SU-DHL-6 (cell line): Measurements from ENCODE around the gene MAP3K10.

Experiments used
- H2AFZ ChIP-seq: fragments of 200-600 bp; sonication (generic); 2 replicates; pipeline ENCODE4 v1.6.1; 2014; ENCODE audit warnings: low read depth, mild to moderate bottlenecking, moderate library complexity, mixed read lengths, antibody characterized with exemption, low read length; ENCODE audit not compliant: severe bottlenecking
- H3F3A ChIP-seq: fragments of 200-600 bp; shearing (Covaris generic); 2 replicates; pipeline ENCODE4 v1.6.0; 2016; ENCODE audit warnings: antibody characterized with exemption, mild to moderate bottlenecking; ENCODE audit not compliant: insufficient read depth
- H3K27ac ChIP-seq: fragments of 200-600 bp; sonication (generic); 2 replicates; pipeline ENCODE4 v1.5.1; 2016; ENCODE audit warnings: low read depth, mild to moderate bottlenecking, low read length, moderate library complexity, mixed read lengths
- H3K27me3 ChIP-seq: fragments of 200-600 bp; sonication (generic), shearing (Covaris generic); 2 replicates; pipeline ENCODE4 v1.6.0; 2014; ENCODE audit warnings: mild to moderate bottlenecking, low read length
- H3K36me3 ChIP-seq: fragments of 200-600 bp; sonication (generic); 2 replicates; pipeline ENCODE4 v1.6.1; 2014; ENCODE audit warnings: mild to moderate bottlenecking, low read length, mixed read lengths
- H3K4me2 ChIP-seq: fragments of 300-600, 200-600 bp; shearing (Covaris generic), sonication (generic); 2 replicates; pipeline ENCODE4 v1.6.0; 2014; ENCODE audit warnings: low read length, low read depth, mild to moderate bottlenecking; ENCODE audit not compliant: poor library complexity, severe bottlenecking
- H3K4me3 ChIP-seq: fragments of 200-600 bp; sonication (generic); 2 replicates; pipeline ENCODE4 v1.5.1; 2014; ENCODE audit warnings: antibody characterized with exemption, low read length, mild to moderate bottlenecking, mixed read lengths; ENCODE audit not compliant: insufficient read depth, poor library complexity, severe bottlenecking
- H3K79me2 ChIP-seq: fragments of 200-600 bp; sonication (generic); 2 replicates; pipeline ENCODE4 v1.6.1; 2014; ENCODE audit warnings: mild to moderate bottlenecking, low read length, moderate library complexity; ENCODE audit not compliant: insufficient read depth
- H3K9ac ChIP-seq: fragments of 200-600 bp; sonication (generic); 2 replicates; pipeline ENCODE4 v1.7.0; 2014; ENCODE audit warnings: mild to moderate bottlenecking, low read length
- H3K9me2 ChIP-seq: fragments of 200-600 bp; sonication (generic); replicated peaks from 2 replicates; pipeline ENCODE4 v1.6.1; 2014; ENCODE audit warnings: low read length; ENCODE audit not compliant: insufficient read depth
- H3K9me3 ChIP-seq: fragments of 200-600 bp; sonication (generic); 2 replicates; pipeline ENCODE4 v1.6.1; 2014; ENCODE audit warnings: low read length, mixed read lengths; ENCODE audit not compliant: insufficient read depth
- H4K20me1 ChIP-seq: fragments of 200-600 bp; sonication (generic); 2 replicates; pipeline ENCODE4 v1.6.1; 2014; ENCODE audit warnings: low read depth, mild to moderate bottlenecking, antibody characterized with exemption, low read length, moderate library complexity, mixed read lengths
- CTCF ChIP-seq: fragments of 200-600 bp; sonication (generic); IDR thresholded peaks from one replicate; pipeline ENCODE4 v1.5.1; 2017; ENCODE audit warnings: antibody characterized with exemption, mild to moderate bottlenecking, low read length, moderate library complexity; ENCODE audit not compliant: insufficient read depth, poor library complexity, severe bottlenecking
- EZH2phosphoT487 ChIP-seq: fragments of 200-600 bp; sonication (generic), shearing (Covaris generic); conservative IDR thresholded peaks from 2 replicates; pipeline ENCODE4 v1.6.1; 2018; ENCODE audit warnings: mild to moderate bottlenecking, antibody characterized with exemption, low read length, moderate library complexity, mixed read lengths

The MAP3K10 gene

GRCh38 chr19:40242480-40242879 lies 51.3 kb downstream of the MAP3K10 start:
- no peaks in the 10 kb centered on the region for H4K20me1 ChIP-seq
- no peaks in the 10 kb centered on the region for H3K9me3 ChIP-seq
- H3K9me2 ChIP-seq: no peaks in the 10 kb centered on the region
- H3K27me3 ChIP-seq: no peaks in the 10 kb centered on the region
- no peak for TF ChIP-seq CTCF
- no peak for TF ChIP-seq EZH2phosphoT487
- no peak overlapping the region for H2AFZ ChIP-seq
- H3K4me2 ChIP-seq: no peak overlapping the region
- H3F3A ChIP-seq: no peaks in the 10 kb centered on the region
- H3K36me3 ChIP-seq: no peaks in the 10 kb centered on the region
- peaks cover 4% of the 10 kb centered on the region; the same call in 1 of the 2 replicates for H3K79me2 ChIP-seq
- no peak overlapping the region for H3K27ac ChIP-seq
- no peak overlapping the region for H3K9ac ChIP-seq
- H3K4me3 ChIP-seq: no peak overlapping the region

- H3K4me2 ChIP-seq: no peak overlapping the region
- no peaks in the 10 kb centered on the region for H3K9me3 ChIP-seq
- no peaks in the 10 kb centered on the region for H3K36me3 ChIP-seq
- no peaks in the 10 kb centered on the region for H3K27me3 ChIP-seq
- no peaks in the 10 kb centered on the region for H3F3A ChIP-seq
- no peak overlapping the region for H3K27ac ChIP-seq
- H4K20me1 ChIP-seq: no peaks in the 10 kb centered on the region
- TF ChIP-seq EZH2phosphoT487 (no peak), CTCF (no peak)
- no peak overlapping the region for H3K9ac ChIP-seq
- H3K4me3 ChIP-seq: no peak overlapping the region
- H3K79me2 ChIP-seq: peaks cover 4% of the 10 kb centered on the region; the same call in 1 of the 2 replicates
- no peaks in the 10 kb centered on the region for H3K9me2 ChIP-seq
- no peak overlapping the region for H2AFZ ChIP-seq
These were observed 52.0 kb downstream of the MAP3K10 start for GRCh38 chr19:40243181-40243580.

- H2AFZ ChIP-seq: no peak overlapping the region
- no peaks in the 10 kb centered on the region for H3K9me3 ChIP-seq
- H3K79me2 ChIP-seq: peaks cover 8% of the 10 kb centered on the region; the same call in 1 of the 2 replicates
- TF ChIP-seq EZH2phosphoT487 (no peak), CTCF (no peak)
- no peaks in the 10 kb centered on the region for H3K36me3 ChIP-seq
- no peak overlapping the region for H3K4me2 ChIP-seq
- H3K4me3 ChIP-seq: no peak overlapping the region
- H3K9ac ChIP-seq: no peak overlapping the region
- no peaks in the 10 kb centered on the region for H3F3A ChIP-seq
- no peaks in the 10 kb centered on the region for H4K20me1 ChIP-seq
- no peaks in the 10 kb centered on the region for H3K27me3 ChIP-seq
- H3K27ac ChIP-seq: no peak overlapping the region
- H3K9me2 ChIP-seq: no peaks in the 10 kb centered on the region
These were observed 53.5 kb downstream of the MAP3K10 start for GRCh38 chr19:40244579-40245317.
